BJ (cell line): ENCODE measurements around the gene PRKAR1B. TPM values are rescaled to one million over a fixed set of nuclear protein-coding genes. Genes with fewer than 3 reads are reported as not detected.

Experiments
- CTCF ChIA-PET: fragments of 350-600 bp; formaldehyde crosslinking; extraction: SDS; loops from one replicate; lab custom pipeline; 2021; ENCODE audit warnings: antibody characterized with exemption, inconsistent platforms; lab: Yijun Ruan, JAX
- POLR2A ChIA-PET: fragments of 300-600 bp; sonication (Branson Sonifier 250); formaldehyde crosslinking; extraction: SDS; loops from one replicate; lab custom pipeline; 2021; ENCODE audit warnings: antibody characterized with exemption; lab: Charles Lee
- DNase-seq: peaks from one replicate; pipeline ENCODE4 v3.0.0-alpha.2; 2011; ENCODE audit warnings: low read depth
- H3K27me3 ChIP-seq: 2 replicates; pipeline ENCODE4 v1.6.0; 2011; ENCODE audit warnings: low read length; ENCODE audit not compliant: control insufficient read depth, insufficient read depth
- H3K36me3 ChIP-seq: 2 replicates; pipeline ENCODE4 v1.5.1; 2011; ENCODE audit warnings: low read length; ENCODE audit not compliant: control insufficient read depth, insufficient read depth
- H3K4me3 ChIP-seq: 2 replicates; pipeline ENCODE4 v1.5.1; 2011; ENCODE audit warnings: low read depth, mild to moderate bottlenecking, control low read depth, low read length
- CTCF ChIP-seq: IDR thresholded peaks from 2 replicates; pipeline ENCODE4 v1.5.1; 2011; ENCODE audit warnings: low read depth, mild to moderate bottlenecking, control low read depth, inconsistent platforms, low read length, moderate library complexity; ENCODE audit not compliant: insufficient read depth
- polyA plus RNA-seq: library from polyadenylated mRNA; depleted of rRNA; stranded (reverse); fragments of >200 nt; gene quantifications from 2 replicates; pipeline ENCODE4 v1.2.3, GENCODE V29; 2011

The PRKAR1B gene
- polyA plus RNA-seq, 1 experiment, result 7.4 TPM

- Histone ChIP-seq H3K27me3 (no peaks in the 10 kb centered on the region), H3K36me3 (no peaks in the 10 kb centered on the region), H3K4me3 (no peak overlapping the region)
- CTCF ChIA-PET, result no interaction called here
- TF ChIP-seq CTCF, result no peak
- DNase-seq, result no peak
- POLR2A ChIA-PET, result no interaction called here
These were observed 56.3 kb downstream of the PRKAR1B start for GRCh38 chr7:670501-671390.

DNA sequence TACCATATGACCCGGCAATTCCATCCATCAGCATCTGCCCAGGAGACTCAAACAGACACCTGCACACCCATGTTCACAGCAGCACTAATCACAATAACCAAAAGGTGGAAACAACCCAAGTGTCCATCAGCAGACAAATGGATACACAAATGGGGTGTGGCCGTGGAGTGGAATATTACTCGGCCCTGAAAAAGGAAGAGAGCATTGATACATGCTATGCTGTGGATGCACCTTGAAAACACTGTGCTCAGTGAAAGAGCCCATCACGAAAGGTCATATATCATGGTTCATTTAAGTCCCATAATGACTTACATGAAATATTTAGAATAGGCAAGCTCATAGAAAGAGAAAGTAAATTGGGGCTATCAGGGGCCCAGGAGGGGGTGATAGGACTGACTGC is 58.1 kb downstream of the PRKAR1B start:
- CTCF ChIA-PET, result interaction anchor here (1.1 to 1.4 kb wide), 2 partner anchors 32 to 59 kb away, joined by 3 to 4 read pairs; no protein-coding TSS in a partner anchor
- POLR2A ChIA-PET, result no interaction called here
- H3K27me3 ChIP-seq, result no peaks in the 10 kb centered on the region
- no peaks in the 10 kb centered on the region for H3K36me3 ChIP-seq
- no peak for DNase-seq
- TF ChIP-seq CTCF, result no peak
- H3K4me3 ChIP-seq, result no peak overlapping the region

GRCh38 chr7:668139-668931 is 58.7 kb downstream of the PRKAR1B start:
- Histone ChIP-seq H3K4me3 (no peak overlapping the region), H3K36me3 (no peaks in the 10 kb centered on the region), H3K27me3 (no peaks in the 10 kb centered on the region)
- ChIA-PET POLR2A (no interaction called here), CTCF (interaction anchor here (1.1 to 1.4 kb wide), 2 partner anchors 32 to 60 kb away, joined by 3 to 4 read pairs; no protein-coding TSS in a partner anchor)
- TF ChIP-seq CTCF, result no peak
- peak; percentile 62 for DNase-seq

- H3K27me3 ChIP-seq, result no peaks in the 10 kb centered on the region
- no peak for DNase-seq
- H3K36me3 ChIP-seq, result no peaks in the 10 kb centered on the region
- H3K4me3 ChIP-seq, result no peak overlapping the region
- CTCF ChIA-PET, result interaction anchor here (0.9 to 1.7 kb wide), 4 partner anchors 15 to 29 kb away, joined by 3 to 8 read pairs (median 3); no protein-coding TSS in a partner anchor
- no peak for TF ChIP-seq CTCF
- POLR2A ChIA-PET, result no interaction called here
These were observed 60.4 kb downstream of the PRKAR1B start for GRCh38 chr7:666454-667292.
